Skeletal muscle cell (primary cell): ENCODE measurements around the gene C11orf65.
A peak's percentile ranks its signal among the peaks of the same experiment; 100 is the strongest.
"Not testable (repeated sequence)": the region's sequence is repeated elsewhere in the genome, so short reads cannot be mapped to it uniquely, and the experiment has no call there.

Experiments used
- DNase-seq: peaks from one replicate; pipeline ENCODE4 v3.0.0-alpha.2; 2010; ENCODE audit warnings: low read depth
- H3K4me3 ChIP-seq: 2 replicates; pipeline ENCODE4 v1.5.1; 2011; ENCODE audit warnings: low read depth, mild to moderate bottlenecking, control low read depth, low read length, moderate library complexity

C11orf65 gene

GRCh38 chr11:108483163-108483562 lies 15.8 kb upstream of the C11orf65 start:
- no peak for DNase-seq
- no peak overlapping the region for H3K4me3 ChIP-seq

DNA sequence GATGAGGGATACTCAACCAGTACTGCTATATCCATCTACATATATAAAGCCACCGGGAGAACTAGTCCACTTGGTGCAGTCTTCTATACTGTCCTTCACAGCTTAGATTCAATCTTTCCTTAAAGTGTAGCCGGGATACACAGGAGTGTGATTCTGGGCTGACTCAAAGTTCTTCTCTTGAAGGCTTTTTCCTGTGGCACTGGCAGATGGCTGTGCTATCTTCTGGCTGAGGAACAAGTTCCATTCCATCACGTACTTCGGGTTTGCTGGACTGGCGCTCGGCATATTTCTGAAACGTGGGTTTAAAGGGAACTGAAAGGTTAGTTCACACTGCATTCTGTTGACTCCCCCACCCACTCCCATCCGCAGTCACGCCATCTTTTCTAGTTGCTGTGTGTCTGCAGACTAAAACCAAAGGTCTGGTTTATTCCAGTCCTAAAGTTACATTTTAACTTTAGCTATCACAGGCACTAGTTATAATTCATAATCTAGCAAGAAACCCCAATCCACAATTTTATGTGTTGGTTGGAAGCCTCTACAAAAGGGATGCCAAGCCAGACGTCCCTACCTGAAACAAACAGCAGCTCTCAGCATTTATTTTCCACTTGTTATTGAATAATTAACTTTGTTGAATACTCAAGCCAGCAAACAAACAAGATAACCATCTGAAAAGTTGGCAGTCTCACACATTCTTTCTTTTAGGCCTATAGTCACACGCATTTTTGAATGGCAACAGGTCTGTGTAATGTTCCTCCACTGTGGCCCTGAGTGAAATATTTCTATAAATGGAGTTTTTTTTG lies 7.5 kb upstream of the C11orf65 start:
- DNase-seq = no peak
- no peak overlapping the region for H3K4me3 ChIP-seq

DNA sequence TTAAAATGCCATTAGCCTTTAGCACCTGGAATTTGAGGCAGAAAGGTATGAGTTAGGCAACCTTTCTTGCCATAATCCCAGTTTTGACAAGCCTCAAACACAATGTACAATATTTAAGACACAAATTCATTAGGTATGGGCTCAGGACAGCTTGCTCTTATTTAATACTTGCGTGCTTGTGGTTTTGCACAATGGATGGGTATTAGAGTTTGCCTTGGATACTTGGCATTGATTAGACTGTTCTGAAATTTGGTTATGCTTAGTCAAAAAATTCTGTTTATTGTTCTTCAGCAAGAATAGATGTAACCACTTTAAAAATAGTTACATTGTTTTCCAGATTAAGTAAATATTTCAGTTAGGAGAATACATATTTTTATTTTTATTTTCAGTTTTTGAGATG lies 5.4 kb upstream of the C11orf65 start:
- H3K4me3 ChIP-seq = no peak overlapping the region
- DNase-seq = no peak

- no peak for DNase-seq
- no peak overlapping the region for H3K4me3 ChIP-seq
These were observed 1.1 kb upstream of the C11orf65 start for GRCh38 chr11:108468478-108468864.

DNA sequence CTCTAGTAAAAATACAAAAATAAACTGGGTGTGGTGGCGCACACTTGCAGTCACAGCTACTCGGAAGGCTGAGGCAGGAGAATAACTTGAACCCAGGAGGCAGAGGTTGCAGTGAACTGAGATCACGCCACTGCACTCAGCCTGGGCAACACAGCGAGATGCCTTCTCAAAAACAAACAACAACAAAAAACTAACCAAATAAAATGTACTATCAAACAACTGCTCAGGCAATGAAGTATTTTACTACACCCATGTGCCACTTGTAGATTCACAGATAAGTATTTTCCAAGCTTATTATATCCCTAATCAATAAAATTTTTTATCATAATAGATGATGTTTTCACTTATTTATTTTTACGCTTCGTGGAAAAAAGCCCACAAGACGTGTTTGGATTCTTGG lies 924 bp downstream of the C11orf65 start:
- peak overlapping the region; percentile 90 for H3K4me3 ChIP-seq
- no peak for DNase-seq

DNA sequence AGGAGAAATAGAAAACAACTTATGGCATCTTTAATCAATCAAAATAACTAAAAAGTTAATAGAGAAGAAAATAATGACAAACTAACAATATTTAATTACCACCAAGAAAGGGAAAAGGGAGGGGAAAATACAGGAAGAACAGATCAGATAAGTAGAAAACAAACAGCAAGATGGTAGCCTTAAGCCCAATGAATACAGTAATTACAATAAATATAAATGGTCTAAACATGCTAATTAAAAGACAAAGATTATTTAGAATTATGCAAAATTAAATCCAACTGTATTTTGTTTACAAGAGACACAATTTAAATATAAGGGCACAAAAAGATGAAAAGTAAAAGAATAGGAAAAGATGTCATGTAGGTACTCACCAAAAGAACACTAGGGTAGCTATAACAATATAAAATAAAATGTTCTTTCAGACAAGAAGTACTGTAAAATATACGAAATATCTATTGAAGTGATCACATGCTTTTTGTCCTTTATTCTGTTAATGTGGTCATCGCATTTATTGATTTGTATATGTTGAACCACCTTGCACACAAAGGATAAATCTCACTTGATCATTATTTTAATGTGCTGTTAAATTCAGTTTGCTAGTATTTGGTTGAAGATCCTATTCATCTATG lies 14.0 kb downstream of the C11orf65 start:
- no peak for DNase-seq
- no peak overlapping the region for H3K4me3 ChIP-seq

DNA sequence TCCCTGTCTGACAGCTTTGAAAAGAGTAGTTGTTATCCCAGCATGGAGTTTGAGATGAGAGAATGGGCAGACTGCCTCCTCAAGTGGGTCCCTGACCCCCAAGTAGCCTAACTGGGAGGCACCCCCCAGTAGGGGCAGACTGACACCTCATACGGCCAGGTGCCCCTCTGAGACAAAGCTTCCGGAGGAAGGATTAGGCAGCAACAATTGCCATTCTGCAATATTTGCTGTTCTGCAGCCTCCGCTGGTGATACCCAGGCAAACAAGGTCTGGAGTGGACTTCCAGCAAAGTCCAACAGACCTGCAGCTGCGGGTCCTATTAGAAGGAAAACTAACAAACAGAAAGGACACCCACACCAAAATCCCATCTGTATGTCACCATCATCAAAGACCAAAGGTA lies 25.9 kb downstream of the C11orf65 start:
- DNase-seq, H3K4me3 ChIP-seq: not testable (repeated sequence)

DNA sequence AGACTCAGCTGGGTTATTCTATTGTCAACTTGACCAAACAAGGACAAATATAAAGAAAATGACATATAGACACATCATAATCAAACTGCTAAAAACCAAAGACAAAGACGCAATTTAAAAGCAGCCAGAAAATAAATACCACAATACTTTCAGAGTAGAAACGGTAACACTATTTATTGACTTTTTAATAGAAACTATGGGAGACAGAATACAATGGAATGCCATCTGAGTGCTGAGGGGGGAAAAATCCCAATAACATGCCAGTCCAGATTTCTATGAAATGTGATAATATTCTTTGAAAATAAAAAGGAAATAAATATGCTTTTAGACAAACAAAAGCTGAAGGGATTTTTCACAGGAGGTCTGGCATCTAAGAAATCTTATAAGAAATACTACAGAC lies 30.7 kb downstream of the C11orf65 start:
- no peak overlapping the region for H3K4me3 ChIP-seq
- no peak for DNase-seq

GRCh38 chr11:108435066-108435465 lies 32.3 kb downstream of the C11orf65 start:
- no peak for DNase-seq
- H3K4me3 ChIP-seq = no peak overlapping the region

GRCh38 chr11:108432783-108433182 lies 34.5 kb downstream of the C11orf65 start:
- H3K4me3 ChIP-seq = no peak overlapping the region
- peak; percentile 15 for DNase-seq

- DNase-seq = no peak
- no peak overlapping the region for H3K4me3 ChIP-seq
These were observed 35.3 kb downstream of the C11orf65 start for GRCh38 chr11:108431997-108432396.

DNA sequence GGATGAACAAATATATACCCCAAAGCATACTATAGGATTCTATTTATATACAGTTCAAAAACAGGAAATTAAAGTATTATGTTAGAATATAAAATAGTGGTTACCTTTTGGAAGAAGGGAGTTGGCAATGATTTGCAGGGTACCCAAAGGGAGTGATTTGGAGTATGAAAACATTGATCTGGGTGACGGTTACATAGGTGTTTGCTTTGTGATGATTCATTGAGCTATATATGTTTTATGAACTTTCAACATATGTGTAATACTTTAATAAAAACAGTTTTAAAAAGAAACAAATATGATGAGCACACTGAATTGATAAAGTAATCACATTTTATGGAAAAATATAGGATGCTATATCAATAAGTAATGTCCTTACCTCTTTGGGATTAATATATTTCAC lies 36.0 kb downstream of the C11orf65 start:
- H3K4me3 ChIP-seq = no peak overlapping the region
- DNase-seq = no peak

DNA sequence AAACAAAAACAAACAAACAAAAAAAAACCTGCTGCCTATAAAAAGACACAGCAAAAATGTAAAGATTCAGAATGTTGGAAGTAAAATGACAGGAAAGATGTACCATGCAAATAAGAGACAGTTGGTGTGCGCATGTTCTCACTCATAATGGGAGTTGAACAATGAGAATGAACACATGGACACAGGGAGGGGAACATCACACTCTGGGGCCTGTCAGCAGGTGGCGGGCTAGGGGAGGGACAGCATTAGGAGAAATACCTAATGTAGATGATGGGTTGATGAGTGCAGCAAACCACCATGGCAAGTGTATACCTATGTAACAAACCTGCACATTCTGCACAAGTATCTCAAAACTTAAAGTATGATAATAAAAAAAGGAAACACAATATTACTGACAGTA lies 49.8 kb downstream of the C11orf65 start:
- DNase-seq, H3K4me3 ChIP-seq: not testable (repeated sequence)

GRCh38 chr11:108414958-108415357 lies 52.4 kb downstream of the C11orf65 start:
- no peak for DNase-seq
- no peak overlapping the region for H3K4me3 ChIP-seq

- no peak for DNase-seq
- no peak overlapping the region for H3K4me3 ChIP-seq
These were observed 61.6 kb downstream of the C11orf65 start for GRCh38 chr11:108405706-108406105.

DNA sequence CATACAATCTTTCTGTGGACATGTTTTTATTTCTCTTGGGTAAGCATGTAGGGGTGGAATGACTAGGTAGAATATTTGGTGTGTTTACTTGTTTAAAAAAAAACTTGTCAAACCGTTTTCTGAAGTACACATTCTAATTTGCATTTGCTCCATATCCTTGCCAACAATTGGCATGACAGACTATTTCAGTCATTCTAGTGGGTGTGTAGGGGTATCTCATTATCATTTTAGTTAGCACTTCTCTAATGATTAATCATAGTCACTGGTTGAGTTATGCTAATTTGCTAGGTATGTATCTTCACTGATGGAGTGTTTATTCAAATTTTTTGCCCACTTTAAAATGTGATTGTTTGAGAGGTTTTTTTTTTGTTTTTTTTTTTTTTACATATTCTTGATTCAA lies 64.3 kb downstream of the C11orf65 start:
- DNase-seq = no peak
- no peak overlapping the region for H3K4me3 ChIP-seq

- H3K4me3 ChIP-seq = no peak overlapping the region
- no peak for DNase-seq
These were observed 65.1 kb downstream of the C11orf65 start for GRCh38 chr11:108402241-108402640.

DNA sequence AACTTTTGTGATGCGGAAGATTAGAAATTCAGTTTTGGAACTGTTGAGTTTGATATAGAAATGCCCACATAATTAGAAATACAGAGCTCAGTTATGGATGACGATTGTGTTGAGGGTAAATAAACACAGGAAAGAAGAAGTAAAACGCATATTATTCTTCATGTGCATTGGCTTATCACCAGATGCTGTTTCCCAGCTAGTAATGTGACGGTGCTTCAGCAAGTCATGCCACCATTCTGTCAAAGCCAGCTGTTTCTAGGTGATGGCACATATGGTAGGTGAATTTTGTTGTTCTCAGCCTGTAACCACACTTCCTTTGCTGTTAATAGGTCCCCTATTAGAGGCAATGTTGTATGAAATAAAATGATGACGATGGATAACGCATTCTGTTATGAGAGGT lies 68.9 kb downstream of the C11orf65 start:
- no peak overlapping the region for H3K4me3 ChIP-seq
- DNase-seq = no peak

- DNase-seq, H3K4me3 ChIP-seq: not testable (repeated sequence)
These were observed 70.7 kb downstream of the C11orf65 start for GRCh38 chr11:108396672-108397071.

- H3K4me3 ChIP-seq = no peak overlapping the region
- no peak for DNase-seq
These were observed 72.5 kb downstream of the C11orf65 start for GRCh38 chr11:108394744-108395284.

DNA sequence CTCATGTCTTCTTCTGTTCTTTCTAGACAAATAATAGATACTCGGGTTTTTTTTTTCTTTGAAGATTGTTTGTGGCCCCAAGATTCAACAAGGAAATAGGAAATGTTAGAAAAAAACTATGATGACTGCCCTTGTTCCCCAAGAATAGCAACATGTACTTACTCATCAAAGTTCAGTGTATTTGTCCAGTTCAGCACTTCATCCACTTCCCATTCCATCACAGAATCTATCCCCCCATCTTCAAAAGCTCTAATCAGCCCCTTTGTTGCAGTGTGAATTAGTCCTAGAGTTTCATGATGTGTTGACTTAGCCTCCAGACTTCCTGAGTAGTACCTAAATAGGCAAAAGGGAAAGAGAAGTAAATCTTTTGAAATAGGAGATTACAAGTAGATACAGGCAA lies 74.3 kb downstream of the C11orf65 start:
- no peak for DNase-seq
- no peak overlapping the region for H3K4me3 ChIP-seq
